Measurements from ENCODE around the gene BORCS6. TPM values are rescaled to one million over a fixed set of nuclear protein-coding genes. Genes with fewer than 3 reads are reported as not detected.

Gene BORCS6
- total RNA-seq, 4 donors from 2014 or later: 8.8 to 16.5 (median 13.4) TPM

- DNase-seq: no peak
- intact Hi-C loops (cut with DNase I): no loop called here
- TF ChIP-seq CTCF (IDR thresholded peaks at IDR 0.05) (peak; percentile 77 to 95 (median 89)), POLR2A (IDR thresholded peaks at IDR 0.05) (peak in 3 of 4 donors; percentile 3 to 70 (median 68))
- 1% methylated on average over 30 to 46 of the region's 46 CpGs for WGBS, 2 donors
- peak overlapping the region in 3 of 4 donors; percentile 2 to 56 (median 35) for H3K4me3 ChIP-seq
- peak overlapping the region; percentile 68 to 94 (median 93) for H3K27ac ChIP-seq
- peaks cover 39 to 44% (median 43%) of the 10 kb centered on the region in 3 donors for H3K36me3 ChIP-seq
- H3K9me3 ChIP-seq: no peaks in the 10 kb centered on the region
- no peaks in the 10 kb centered on the region for H3K27me3 ChIP-seq
- peaks cover 7 to 58% (median 23%) of the 10 kb centered on the region in 3 donors for H3K4me1 ChIP-seq
Measured at GRCh38 chr17:8138672-8139371, 51.2 kb downstream of the BORCS6 start.

- Histone ChIP-seq H3K4me1 (peaks cover 7 to 58% (median 23%) of the 10 kb centered on the region in 3 donors), H3K27ac (peak overlapping the region; percentile 68 to 94 (median 93)), H3K36me3 (peaks cover 34 to 39% (median 38%) of the 10 kb centered on the region in 3 donors), H3K4me3 (peak overlapping the region in 3 of 4 donors; percentile 2 to 56 (median 35)), H3K9me3 (no peaks in the 10 kb centered on the region), H3K27me3 (no peaks in the 10 kb centered on the region)
- TF ChIP-seq CTCF (IDR thresholded peaks at IDR 0.05): no peak
- no peak for TF ChIP-seq POLR2A (IDR thresholded peaks at IDR 0.05)
- intact Hi-C loops (cut with DNase I): no loop called here
- WGBS, 2 donors: 0 to 1% methylated on average over 7 of the region's 7 CpGs
- no peak for DNase-seq
Measured at GRCh38 chr17:8138374-8138671, 51.7 kb downstream of the BORCS6 start.

Other genes with a start within 250 kb of the BORCS6 start
- gene GUCY2D, start 187.6 kb downstream of the BORCS6 start, total RNA-seq: not detected
- gene ALOX15B, start 151.1 kb downstream of the BORCS6 start, total RNA-seq: 100 to 1,000 TPM in 1 of 4 donors, 10 to 100 TPM in 3; 24.0 to 104 (median 50.5) TPM
- 10 to 100 TPM in 2 of 4 donors, 1 to 10 TPM in 1, under 1 TPM in 1; 0.76 to 34.6 (median 10.8) TPM for gene ALOX12B, start 102.5 kb downstream of the BORCS6 start, total RNA-seq
- 1 to 10 TPM in 2 of 4 donors, under 1 TPM in 1, not detected in 1; 0.30 to 8.8 (median 2.2) TPM for gene ALOXE3, start 71.7 kb downstream of the BORCS6 start, total RNA-seq
- gene HES7, start 66.1 kb downstream of the BORCS6 start, total RNA-seq: not detected
- gene PER1, start 37.8 kb downstream of the BORCS6 start, total RNA-seq: 10 to 100 TPM; 33.6 to 95.0 (median 56.3) TPM
- 10 to 100 TPM in 3 of 4 donors, 1 to 10 TPM in 1; 6.2 to 20.4 (median 12.0) TPM for gene VAMP2, start 27.2 kb downstream of the BORCS6 start, total RNA-seq
- gene TMEM107, start 13.8 kb downstream of the BORCS6 start, total RNA-seq: 10 to 100 TPM; 12.7 to 21.7 (median 15.5) TPM
- 10 to 100 TPM; 11.2 to 43.7 (median 20.3) TPM for gene AURKB, start 20.4 kb upstream of the BORCS6 start, total RNA-seq
- 10 to 100 TPM in 2 of 4 donors, 1 to 10 TPM in 2; 3.2 to 16.4 (median 11.0) TPM for gene CTC1, start 57.9 kb upstream of the BORCS6 start, total RNA-seq
- 10 to 100 TPM in 3 of 4 donors, 1 to 10 TPM in 1; 8.7 to 23.0 (median 17.9) TPM for gene PFAS, start 59.1 kb upstream of the BORCS6 start, total RNA-seq
- 10 to 100 TPM in 3 of 4 donors, 1 to 10 TPM in 1; 7.8 to 15.4 (median 12.6) TPM for gene RANGRF, start 98.5 kb upstream of the BORCS6 start, total RNA-seq
- gene SLC25A35, start 105.2 kb upstream of the BORCS6 start, total RNA-seq: 1 to 10 TPM in 2 of 4 donors, under 1 TPM in 2; 0.29 to 1.3 (median 1.1) TPM
- gene ARHGEF15, start 120.1 kb upstream of the BORCS6 start, total RNA-seq: 1 to 10 TPM in 3 of 4 donors, under 1 TPM in 1; 0.27 to 7.6 (median 2.9) TPM
- not detected for gene ODF4, start 149.7 kb upstream of the BORCS6 start, total RNA-seq
- gene RPL26, start 193.0 kb upstream of the BORCS6 start, total RNA-seq: 1,000 to 10,000 TPM; 3,032 to 5,420 (median 3,306) TPM
- gene RNF222, start 207.6 kb upstream of the BORCS6 start, total RNA-seq: 10 to 100 TPM in 3 of 4 donors, 1 to 10 TPM in 1; 8.1 to 21.8 (median 14.9) TPM
- 100 to 1,000 TPM in 1 of 4 donors, 10 to 100 TPM in 3; 67.5 to 107 (median 73.1) TPM for gene NDEL1, start 245.7 kb upstream of the BORCS6 start, total RNA-seq

All from esophagus squamous epithelium (tissue), 5 donors.